Measurements from ENCODE around the gene ABCC8.

- TF ChIP-seq POLR2A (IDR thresholded peaks at IDR 0.05; ENCODE audit: low read depth, low read length) (no peak), POLR2AphosphoS5 (IDR thresholded peaks at IDR 0.05; ENCODE audit: low read depth, low read length) (no peak), TAF1 (IDR thresholded peaks at IDR 0.05; ENCODE audit: borderline replicate concordance, low read depth, low read length) (no peak)
Measured at GRCh38 chr11:17399236-17399635, 77.4 kb downstream of the ABCC8 start.

Measured in GM12892 (cell line).